Pancreas (tissue), 10 donors: ENCODE data around the gene ARID5A. TPM values are rescaled to one million over a fixed set of nuclear protein-coding genes. Genes with fewer than 3 reads are reported as not detected.

Source experiments
- ATAC-seq, 4 donors: fragments of 200-7000 bp; cut with Tn5 transposase; one replicate each; pipeline versions ENCODE4 v1.8.0 to v1.9.1; 2020; ENCODE audit warnings: mild to moderate bottlenecking in 4 of 4, moderate library complexity in 4 of 4
- DNase-seq, 6 donors: peaks; one replicate each; pipeline ENCODE4 v3.0.0-alpha.2; 2020
- FAIRE-seq: peaks from 2 replicates; lab custom pipeline; 2012; peaks lifted over from hg19 to GRCh38; lab: Jason Lieb, UNC
- H3K27ac ChIP-seq, 4 donors: fragments of 200-600 bp; sonication (generic); 1 replicate in 3 of 4; 2 replicates in 1 of 4; pipeline versions ENCODE4 v1.5.0 to v1.8.0; 2020
- H3K27me3 ChIP-seq, 4 donors: fragments of 200-600 bp; one replicate each; pipeline ENCODE4 v1.8.0; 2021
- H3K36me3 ChIP-seq, 3 donors: fragments of 200-600 bp; sonication (generic) in 1 of 3; one replicate each; pipeline versions ENCODE4 v1.5.0 to v1.8.0; 2020 to 2021
- H3K4me1 ChIP-seq, 3 donors: fragments of 200-600 bp; one replicate each; pipeline ENCODE4 v1.8.0; 2021
- H3K4me3 ChIP-seq, 4 donors: fragments of 200-600 bp; sonication (generic) in 2 of 4; one replicate each; pipeline versions ENCODE4 v1.5.0 to v1.8.0; 2020 to 2021
- H3K9me3 ChIP-seq, 4 donors: fragments of 200-600 bp; one replicate each; pipeline ENCODE4 v1.8.0; 2021
- WGBS, 2 donors: extraction: QIAGEN DNeasy Blood & Tissue Kit; methylation state at CpG; one replicate each; pipeline ENCODE4 v1.1.7; 2013; 5-methylcytosine and 5-hydroxymethylcytosine counted together
- intact Hi-C, 3 donors: fragments of 100-400 bp; cut with DNase I; formaldehyde crosslinking; loops; one replicate each; pipeline versions ENCODE4 v1.11.1 to v1.14.2; 2022
- polyA plus RNA-seq, 2 donors: library from polyadenylated mRNA; stranded (reverse); fragments of 200-250 nt; gene quantifications; one replicate each; pipeline ENCODE4 v1.2.3, GENCODE V29; 2013
- total RNA-seq, 6 donors: library from RNA; stranded (reverse); fragmentation: NEBNext Ultra II Directional in 4 of 6; extraction: Animal tissue kit (Norgen Biotek cat#: 25700) in 4 of 6; gene quantifications; one replicate each; pipeline versions ENCODE4 v1.2.1 to v1.2.4, GENCODE V29; 2021 to 2023
- TF ChIP-seq, protein P1 (sequence below), 4 donors: fragments of 200-600 bp; sonication (generic) in 3 of 4; IDR thresholded peaks; one replicate each; pipeline versions ENCODE4 v1.5.0 to v1.8.0; 2021; ENCODE audit warnings: antibody characterized with exemption in 4 of 4
- donor health status: healthy with polysubstance abuse.
- donor health status: DM: no; HTN: no; CAD: no; lungs with moderate emphysema.
- donor health status: DM: no; HTN: no; CAD: no.
- donor health status: control.
- donor health status: control.
- donor health status: Bipolar disorder and iron deficiency.
- donor health status: DM: yes; HTN: yes; CAD: no.
- donor health status: DM: no; HTN: no; CAD: no.
- donor health status: DM: no; HTN: no; CAD: no.
- donor health status: DM: yes; HTN: yes; CAD: no.

Gene ARID5A
- total and polyA plus RNA-seq, 8 donors = 3.3 to 20.7 (median 6.7) TPM

DNA sequence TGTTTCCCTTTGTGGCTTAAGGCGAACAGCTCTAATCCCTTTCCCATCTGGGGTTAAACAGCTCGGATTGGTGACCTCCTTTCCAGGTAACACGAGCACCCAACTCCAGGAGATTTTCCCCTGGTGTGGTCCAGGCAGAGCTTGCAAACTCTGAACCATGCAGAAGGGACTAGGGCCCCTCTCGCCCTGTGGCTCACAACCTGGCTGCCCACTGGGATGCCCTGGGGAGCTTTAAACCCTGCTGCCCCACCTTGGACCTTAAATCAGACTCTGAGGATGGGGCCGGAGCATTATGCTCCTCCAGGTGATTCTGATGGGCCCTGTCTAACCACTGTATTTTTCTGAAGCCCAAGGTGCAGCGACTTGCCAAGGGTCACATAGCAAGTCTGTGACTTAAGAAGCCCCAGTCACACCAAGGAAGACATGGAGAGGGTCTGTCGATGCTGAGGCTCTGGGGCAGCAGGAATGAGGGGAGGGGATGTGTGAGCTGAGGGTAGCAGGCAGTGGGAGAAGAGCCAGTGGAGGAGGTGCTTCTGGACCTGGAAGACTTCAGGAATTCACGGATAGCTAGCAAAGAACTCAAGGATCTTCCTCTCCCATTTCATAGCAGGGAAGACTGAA lies 5.9 kb downstream of the ARID5A start:
- no peak for FAIRE-seq
- H3K9me3 ChIP-seq = no peaks in the 10 kb centered on the region
- no peaks in the 10 kb centered on the region for H3K27me3 ChIP-seq
- H3K4me3 ChIP-seq = no peak overlapping the region
- 79 to 85% methylated on average over 8 of the region's 8 CpGs for WGBS, 2 donors
- intact Hi-C loops = loop anchor here in 1 of 3 donors (10.0 kb wide), 1 partner anchor 412 kb away; no protein-coding TSS in a partner anchor
- TF ChIP-seq, protein P1, sequence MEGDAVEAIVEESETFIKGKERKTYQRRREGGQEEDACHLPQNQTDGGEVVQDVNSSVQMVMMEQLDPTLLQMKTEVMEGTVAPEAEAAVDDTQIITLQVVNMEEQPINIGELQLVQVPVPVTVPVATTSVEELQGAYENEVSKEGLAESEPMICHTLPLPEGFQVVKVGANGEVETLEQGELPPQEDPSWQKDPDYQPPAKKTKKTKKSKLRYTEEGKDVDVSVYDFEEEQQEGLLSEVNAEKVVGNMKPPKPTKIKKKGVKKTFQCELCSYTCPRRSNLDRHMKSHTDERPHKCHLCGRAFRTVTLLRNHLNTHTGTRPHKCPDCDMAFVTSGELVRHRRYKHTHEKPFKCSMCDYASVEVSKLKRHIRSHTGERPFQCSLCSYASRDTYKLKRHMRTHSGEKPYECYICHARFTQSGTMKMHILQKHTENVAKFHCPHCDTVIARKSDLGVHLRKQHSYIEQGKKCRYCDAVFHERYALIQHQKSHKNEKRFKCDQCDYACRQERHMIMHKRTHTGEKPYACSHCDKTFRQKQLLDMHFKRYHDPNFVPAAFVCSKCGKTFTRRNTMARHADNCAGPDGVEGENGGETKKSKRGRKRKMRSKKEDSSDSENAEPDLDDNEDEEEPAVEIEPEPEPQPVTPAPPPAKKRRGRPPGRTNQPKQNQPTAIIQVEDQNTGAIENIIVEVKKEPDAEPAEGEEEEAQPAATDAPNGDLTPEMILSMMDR (IDR thresholded peaks at IDR 0.05) = no peak
- H3K36me3 ChIP-seq = no peaks in the 10 kb centered on the region
- no peak for DNase-seq
- no peak for ATAC-seq
- H3K4me1 ChIP-seq = peaks cover 0 to 6% (median 0%) of the 10 kb centered on the region in 3 donors
- no peak overlapping the region for H3K27ac ChIP-seq

DNA sequence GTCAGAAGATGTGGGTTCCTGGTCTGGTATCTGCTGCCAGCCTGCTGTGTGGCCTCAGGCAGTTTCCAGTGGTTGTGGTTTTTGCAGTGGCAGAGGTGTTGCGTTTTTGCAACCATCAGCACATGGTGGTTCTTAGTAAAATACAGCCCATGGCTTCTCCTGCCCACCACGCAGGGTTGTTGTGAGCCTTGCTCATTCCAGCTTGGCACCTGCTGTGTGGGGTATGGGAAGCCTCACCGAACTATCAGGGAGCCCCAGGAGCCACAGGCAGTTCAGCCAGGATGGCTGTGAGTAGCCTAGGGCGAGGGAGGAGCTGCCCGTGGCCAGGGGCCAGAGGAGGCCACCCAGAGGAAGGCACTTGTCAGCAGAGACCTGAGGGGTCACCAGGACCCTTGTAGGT lies 9.8 kb downstream of the ARID5A start:
- DNase-seq = no peak
- Histone ChIP-seq H3K4me3 (no peak overlapping the region), H3K4me1 (no peaks in the 10 kb centered on the region), H3K9me3 (no peaks in the 10 kb centered on the region), H3K27me3 (no peaks in the 10 kb centered on the region), H3K27ac (no peak overlapping the region), H3K36me3 (no peaks in the 10 kb centered on the region)
- intact Hi-C loops = loop anchor here in 1 of 3 donors (10.0 kb wide), 1 partner anchor 408 kb away; no protein-coding TSS in a partner anchor
- TF ChIP-seq, protein P1 (IDR thresholded peaks at IDR 0.05) = no peak
- FAIRE-seq = no peak
- WGBS, 2 donors = 92% methylated on average over 5 of the region's 5 CpGs
- ATAC-seq = no peak

DNA sequence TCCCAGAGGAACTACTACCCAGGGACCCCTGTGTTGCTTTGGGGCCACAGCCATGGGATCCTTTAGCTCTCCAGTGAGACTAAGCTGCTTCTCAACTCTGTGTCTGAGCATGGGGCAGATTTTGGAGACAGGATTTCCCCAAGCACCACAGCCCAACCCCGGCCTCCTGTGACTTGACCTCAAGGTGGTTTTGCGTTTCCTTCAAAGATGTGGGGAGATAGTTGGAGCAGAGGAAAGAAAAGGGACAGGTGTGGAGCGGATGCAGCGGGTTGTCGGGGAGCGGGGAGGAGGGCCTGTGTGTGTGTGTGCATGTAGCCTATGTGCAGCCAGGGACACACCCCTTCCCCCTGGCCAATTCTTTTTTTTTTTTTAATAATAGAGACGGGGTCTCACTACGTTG lies 10.2 kb downstream of the ARID5A start:
- Histone ChIP-seq H3K27me3 (no peaks in the 10 kb centered on the region), H3K9me3 (no peaks in the 10 kb centered on the region), H3K4me1 (no peaks in the 10 kb centered on the region), H3K36me3 (no peaks in the 10 kb centered on the region), H3K27ac (no peak overlapping the region), H3K4me3 (no peak overlapping the region)
- DNase-seq (no peak), ATAC-seq (no peak), FAIRE-seq (no peak)
- TF ChIP-seq, protein P1 (IDR thresholded peaks at IDR 0.05) = no peak
- WGBS, 2 donors = 76 to 83% methylated on average over 8 of the region's 8 CpGs
- intact Hi-C loops = loop anchor here in 1 of 3 donors (10.0 kb wide), 1 partner anchor 408 kb away; no protein-coding TSS in a partner anchor

DNA sequence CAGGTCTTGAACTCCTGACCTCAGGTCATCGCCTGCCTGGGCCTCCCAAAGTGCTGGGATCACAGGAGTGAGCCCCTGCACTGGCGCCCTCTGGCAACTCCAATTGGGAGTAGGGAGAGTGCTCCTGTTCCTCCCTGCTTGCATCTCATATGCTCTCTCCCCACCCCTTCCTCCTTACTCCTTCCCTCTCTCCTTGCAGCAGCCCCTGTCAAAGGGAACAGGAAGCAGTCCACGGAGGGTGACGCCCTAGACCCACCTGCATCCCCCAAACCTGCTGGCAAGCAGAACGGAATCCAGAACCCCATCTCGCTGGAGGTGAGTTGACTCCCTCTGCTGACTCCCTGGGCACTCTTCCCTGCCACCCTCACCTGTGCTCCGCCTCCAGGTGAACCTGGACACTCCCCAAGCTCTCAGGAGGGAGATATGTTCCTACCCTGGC lies 10.7 kb downstream of the ARID5A start:
- no peak for ATAC-seq

More for the DNA sequence above, 10.7 kb downstream of the ARID5A start:
- Histone ChIP-seq H3K27me3 (no peaks in the 10 kb centered on the region), H3K4me3 (no peak overlapping the region), H3K36me3 (no peaks in the 10 kb centered on the region), H3K4me1 (no peaks in the 10 kb centered on the region), H3K27ac (no peak overlapping the region), H3K9me3 (no peaks in the 10 kb centered on the region)
- FAIRE-seq (no peak), DNase-seq (no peak)
- intact Hi-C loops = loop anchor here in 1 of 3 donors (10.0 kb wide), 1 partner anchor 408 kb away; no protein-coding TSS in a partner anchor
- 87 to 95% methylated on average over 7 of the region's 7 CpGs for WGBS, 2 donors
- TF ChIP-seq, protein P1 (IDR thresholded peaks at IDR 0.05) = no peak
